Measurements from ENCODE around the gene JPH2.

JPH2 gene

DNA sequence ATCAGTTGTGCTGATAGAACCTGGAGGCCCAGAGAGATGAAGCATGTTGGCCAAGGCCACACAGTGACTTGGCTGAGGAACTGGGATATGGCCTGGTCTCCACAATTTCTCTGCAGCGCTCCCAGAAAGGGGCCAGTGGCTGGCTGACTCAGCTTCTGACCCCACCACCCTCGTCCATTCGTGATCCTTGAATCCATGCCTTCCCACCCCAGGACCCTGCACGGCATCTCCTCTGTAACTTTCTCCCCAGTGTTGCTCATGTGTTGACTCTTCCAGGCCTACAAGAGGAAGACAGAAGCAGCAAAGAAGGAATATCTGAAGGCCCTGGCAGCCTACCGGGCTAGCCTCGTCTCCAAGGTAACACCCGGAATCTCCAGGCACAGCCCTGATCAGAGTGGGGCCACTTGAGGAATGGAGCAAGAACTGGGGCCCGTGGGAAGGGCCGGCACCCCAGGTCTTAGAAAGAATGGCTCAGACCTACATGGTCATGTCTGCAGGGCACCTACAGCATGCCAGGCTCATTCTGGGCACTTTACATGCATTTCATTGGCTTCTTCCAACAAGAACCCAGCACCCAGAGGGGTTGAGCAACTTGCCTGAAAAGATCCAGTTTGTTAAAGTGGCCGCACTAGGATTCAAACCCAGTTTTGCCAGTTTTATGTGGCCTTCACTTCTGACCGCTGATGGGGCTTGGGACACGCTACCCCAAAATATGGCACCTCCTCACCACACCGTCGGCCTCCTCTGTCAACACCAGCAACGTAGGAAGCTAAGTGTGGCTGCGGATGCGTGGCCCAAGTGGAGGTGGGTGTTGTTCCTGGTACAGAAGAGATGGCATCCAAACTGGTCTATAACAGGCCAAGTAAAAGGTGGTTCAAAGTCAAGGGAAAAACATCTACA lies 122.2 kb downstream of the JPH2 start:
- H3K27me3 ChIP-seq (ENCODE audit: insufficient read depth, low read length): no peaks in the 10 kb centered on the region
- H3K4me1 ChIP-seq (ENCODE audit: insufficient read depth, low read length): no peaks in the 10 kb centered on the region
- H3K9me3 ChIP-seq (ENCODE audit: low read length): no peaks in the 10 kb centered on the region
- no peak overlapping the region for H3K4me3 ChIP-seq (ENCODE audit: low read length)
- H3K36me3 ChIP-seq (ENCODE audit: insufficient read depth, low read length): no peaks in the 10 kb centered on the region
- no peak overlapping the region for H2AFZ ChIP-seq (ENCODE audit: low read depth, low read length)
